Measurements from ENCODE around the gene ZNF76. TPM values are rescaled to one million over a fixed set of nuclear protein-coding genes. Genes with fewer than 3 reads are reported as not detected.

Gene ZNF76
- total and polyA plus RNA-seq, 9 of the 15 experiments (the other 6 are each of a cell fraction or from before 2014, with no cell fraction given), result 1.2 to 17.8 (median 10.7) TPM

DNA sequence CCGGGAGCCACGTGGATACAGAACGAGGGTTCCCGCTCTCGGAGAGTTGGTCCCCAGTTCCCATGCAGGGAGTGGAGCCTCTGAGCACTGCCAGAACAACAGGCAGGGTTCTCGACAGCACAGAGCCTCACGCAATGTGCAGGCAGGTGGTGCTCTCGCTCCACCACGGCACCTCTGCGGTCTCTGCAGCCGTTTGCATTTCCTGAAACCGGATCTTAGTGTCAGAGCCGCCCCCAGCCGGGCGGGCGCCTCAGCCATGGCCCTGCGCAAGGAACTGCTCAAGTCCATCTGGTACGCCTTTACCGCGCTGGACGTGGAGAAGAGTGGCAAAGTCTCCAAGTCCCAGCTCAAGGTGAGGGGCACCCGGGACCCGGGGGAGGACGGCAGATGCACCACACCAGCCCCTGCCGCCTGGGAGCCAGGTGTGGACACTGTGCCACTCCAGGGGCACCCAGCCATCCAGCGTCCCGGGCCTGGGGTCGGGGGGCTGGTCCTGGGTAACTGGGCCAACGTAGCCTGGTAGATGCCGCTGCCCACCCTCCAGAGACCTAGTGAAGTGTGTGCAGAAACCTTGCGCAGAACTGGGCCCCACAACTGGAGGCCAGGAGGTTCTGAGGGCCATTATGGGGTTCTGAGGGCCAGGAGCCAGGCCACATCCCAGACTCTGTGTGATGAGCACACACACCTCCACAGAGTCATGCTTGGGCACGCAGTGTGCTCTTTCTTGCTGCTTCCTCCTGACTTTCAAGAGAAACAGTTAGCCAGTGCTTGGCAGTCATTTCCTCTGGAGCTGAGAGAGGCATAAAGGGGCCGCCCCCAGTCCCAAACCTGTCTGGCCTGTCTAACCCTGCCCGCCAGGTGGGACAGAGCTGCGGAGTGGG lies 38.3 kb downstream of the ZNF76 start, which contains the start of gene DEF6 (continued):
- TF ChIP-seq, protein P1, sequence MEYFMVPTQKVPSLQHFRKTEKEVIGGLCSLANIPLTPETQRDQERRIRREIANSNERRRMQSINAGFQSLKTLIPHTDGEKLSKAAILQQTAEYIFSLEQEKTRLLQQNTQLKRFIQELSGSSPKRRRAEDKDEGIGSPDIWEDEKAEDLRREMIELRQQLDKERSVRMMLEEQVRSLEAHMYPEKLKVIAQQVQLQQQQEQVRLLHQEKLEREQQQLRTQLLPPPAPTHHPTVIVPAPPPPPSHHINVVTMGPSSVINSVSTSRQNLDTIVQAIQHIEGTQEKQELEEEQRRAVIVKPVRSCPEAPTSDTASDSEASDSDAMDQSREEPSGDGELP (CRISPR knock-in tag; IDR thresholded peaks at IDR 0.05; ENCODE audit: borderline replicate concordance), result peak; percentile 94
- no peak for TF ChIP-seq PPARD (CRISPR knock-in tag; IDR thresholded peaks at IDR 0.05)
- no peak for TF ChIP-seq HLTF (IDR thresholded peaks at IDR 0.05)
- TF ChIP-seq ZNF764 (CRISPR knock-in tag; IDR thresholded peaks at IDR 0.05; ENCODE audit: low read depth), result no peak
- TF ChIP-seq, protein P2, sequence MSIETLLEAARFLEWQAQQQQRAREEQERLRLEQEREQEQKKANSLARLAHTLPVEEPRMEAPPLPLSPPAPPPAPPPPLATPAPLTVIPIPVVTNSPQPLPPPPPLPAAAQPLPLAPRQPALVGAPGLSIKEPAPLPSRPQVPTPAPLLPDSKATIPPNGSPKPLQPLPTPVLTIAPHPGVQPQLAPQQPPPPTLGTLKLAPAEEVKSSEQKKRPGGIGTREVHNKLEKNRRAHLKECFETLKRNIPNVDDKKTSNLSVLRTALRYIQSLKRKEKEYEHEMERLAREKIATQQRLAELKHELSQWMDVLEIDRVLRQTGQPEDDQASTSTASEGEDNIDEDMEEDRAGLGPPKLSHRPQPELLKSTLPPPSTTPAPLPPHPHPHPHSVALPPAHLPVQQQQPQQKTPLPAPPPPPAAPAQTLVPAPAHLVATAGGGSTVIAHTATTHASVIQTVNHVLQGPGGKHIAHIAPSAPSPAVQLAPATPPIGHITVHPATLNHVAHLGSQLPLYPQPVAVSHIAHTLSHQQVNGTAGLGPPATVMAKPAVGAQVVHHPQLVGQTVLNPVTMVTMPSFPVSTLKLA (conservative IDR thresholded peaks at IDR 0.05), result peak; percentile 60 to 82
- TF ChIP-seq THRAP3 (IDR thresholded peaks at IDR 0.05; ENCODE audit: borderline replicate concordance), result no peak
- peak; percentile 98 for TF ChIP-seq ZSCAN29 (IDR thresholded peaks at IDR 0.05)
- no peak for TF ChIP-seq ZNF282 (CRISPR knock-in tag; IDR thresholded peaks at IDR 0.05)
- TF ChIP-seq CBX3 (IDR thresholded peaks at IDR 0.05; ENCODE audit: borderline replicate concordance in 1 of 2, low read length in 2 of 2), result peak in 1 of 2 experiments; percentile 82; a peak in 1 of 3 replicates
- TF ChIP-seq, protein P3, sequence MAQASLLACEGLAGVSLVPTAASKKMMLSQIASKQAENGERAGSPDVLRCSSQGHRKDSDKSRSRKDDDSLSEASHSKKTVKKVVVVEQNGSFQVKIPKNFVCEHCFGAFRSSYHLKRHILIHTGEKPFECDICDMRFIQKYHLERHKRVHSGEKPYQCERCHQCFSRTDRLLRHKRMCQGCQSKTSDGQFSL (CRISPR knock-in tag; IDR thresholded peaks at IDR 0.05), result peak; percentile 58; the same call in 1 of the 2 replicates
- TF ChIP-seq, protein P3 (tag; IDR thresholded peaks at IDR 0.05), result no peak
- TF ChIP-seq KLF16 (IDR thresholded peaks at IDR 0.05), result peak; percentile 63
- TF ChIP-seq FOSL1 (tag; conservative IDR thresholded peaks at IDR 0.05), result no peak
- TF ChIP-seq ZNF75A (CRISPR knock-in tag; IDR thresholded peaks at IDR 0.05), result no peak
- TF ChIP-seq TCF7 (IDR thresholded peaks at IDR 0.05; ENCODE audit: borderline replicate concordance), result peak; percentile 89; the same call in 1 of the 2 replicates
- TF ChIP-seq, protein P4, sequence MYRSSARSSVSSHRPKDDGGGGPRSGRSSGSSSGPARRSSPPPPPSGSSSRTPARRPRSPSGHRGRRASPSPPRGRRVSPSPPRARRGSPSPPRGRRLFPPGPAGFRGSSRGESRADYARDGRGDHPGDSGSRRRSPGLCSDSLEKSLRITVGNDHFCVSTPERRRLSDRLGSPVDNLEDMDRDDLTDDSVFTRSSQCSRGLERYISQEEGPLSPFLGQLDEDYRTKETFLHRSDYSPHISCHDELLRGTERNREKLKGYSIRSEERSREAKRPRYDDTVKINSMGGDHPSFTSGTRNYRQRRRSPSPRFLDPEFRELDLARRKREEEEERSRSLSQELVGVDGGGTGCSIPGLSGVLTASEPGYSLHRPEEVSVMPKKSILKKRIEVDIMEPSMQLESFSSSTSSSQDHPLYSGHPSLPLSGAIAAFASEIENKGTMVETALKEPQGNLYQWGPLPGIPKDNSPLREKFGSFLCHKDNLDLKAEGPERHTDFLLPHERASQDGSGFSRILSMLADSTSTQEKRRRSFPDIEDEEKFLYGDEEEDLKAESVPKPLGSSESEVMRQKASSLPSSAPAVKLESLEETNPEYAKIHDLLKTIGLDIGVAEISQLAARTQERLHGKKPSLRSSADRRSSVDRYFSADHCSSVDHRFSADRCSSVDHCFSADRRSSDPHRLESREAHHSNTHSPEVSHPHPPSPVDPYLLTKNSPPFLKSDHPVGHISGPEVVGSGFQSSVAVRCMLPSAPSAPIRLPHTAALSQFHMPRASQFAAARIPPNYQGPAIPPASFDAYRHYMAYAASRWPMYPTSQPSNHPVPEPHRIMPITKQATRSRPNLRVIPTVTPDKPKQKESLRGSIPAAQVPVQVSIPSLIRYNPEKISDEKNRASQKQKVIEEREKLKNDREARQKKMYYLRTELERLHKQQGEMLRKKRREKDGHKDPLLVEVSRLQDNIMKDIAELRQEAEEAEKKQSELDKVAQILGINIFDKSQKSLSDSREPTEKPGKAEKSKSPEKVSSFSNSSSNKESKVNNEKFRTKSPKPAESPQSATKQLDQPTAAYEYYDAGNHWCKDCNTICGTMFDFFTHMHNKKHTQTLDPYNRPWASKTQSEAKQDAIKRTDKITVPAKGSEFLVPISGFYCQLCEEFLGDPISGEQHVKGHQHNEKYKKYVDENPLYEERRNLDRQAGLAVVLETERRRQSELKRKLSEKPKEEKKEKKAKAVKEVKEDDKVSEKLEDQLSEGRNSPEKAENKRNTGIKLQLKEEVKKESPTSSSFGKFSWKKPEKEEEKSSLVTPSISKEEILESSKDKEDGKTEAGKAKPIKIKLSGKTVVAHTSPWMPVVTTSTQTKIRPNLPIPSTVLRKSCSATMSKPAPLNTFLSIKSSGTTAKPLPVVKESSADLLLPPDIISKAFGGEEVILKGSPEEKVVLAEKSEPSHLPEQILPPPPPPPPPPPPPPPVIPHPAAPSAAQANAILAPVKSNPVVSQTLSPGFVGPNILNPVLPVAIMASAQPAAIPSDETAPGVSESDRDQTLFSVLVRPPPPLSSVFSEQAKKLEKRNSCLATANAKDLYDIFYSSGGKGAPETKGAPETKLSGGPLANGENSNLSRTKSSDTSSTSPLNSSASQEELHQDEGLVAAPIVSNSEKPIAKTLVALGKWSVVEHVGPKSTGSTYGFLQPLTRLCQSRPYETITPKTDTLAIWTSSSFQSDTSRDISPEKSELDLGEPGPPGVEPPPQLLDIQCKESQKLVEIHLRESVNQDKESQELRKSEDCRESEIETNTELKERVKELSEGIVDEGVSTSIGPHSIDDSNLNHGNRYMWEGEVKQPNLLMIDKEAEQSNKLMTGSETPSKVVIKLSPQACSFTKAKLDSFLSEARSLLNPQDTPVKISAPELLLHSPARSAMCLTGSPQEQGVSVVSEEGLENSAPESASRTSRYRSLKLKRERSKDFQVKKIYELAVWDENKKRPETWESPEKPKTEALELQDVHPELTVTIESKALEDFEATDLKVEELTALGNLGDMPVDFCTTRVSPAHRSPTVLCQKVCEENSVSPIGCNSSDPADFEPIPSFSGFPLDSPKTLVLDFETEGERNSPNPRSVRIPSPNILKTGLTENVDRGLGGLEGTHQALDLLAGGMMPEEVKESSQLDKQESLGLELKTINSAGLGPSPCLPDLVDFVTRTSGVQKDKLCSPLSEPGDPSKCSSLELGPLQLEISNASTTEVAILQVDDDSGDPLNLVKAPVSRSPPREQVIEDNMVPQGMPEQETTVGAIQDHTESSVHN (IDR thresholded peaks at IDR 0.05; ENCODE audit: borderline replicate concordance in 1 of 2, low read depth in 1 of 2), result no peak

Measured in K562 (cell line).